Right ventricle myocardium superior (tissue), 1 donor: ENCODE data around the gene FBXL14. TPM values are rescaled to one million over a fixed set of nuclear protein-coding genes. Genes with fewer than 3 reads are reported as not detected.

Experiments used
- ATAC-seq: fragments of 200-7000 bp; cut with Tn5 transposase; one replicate; pipeline ENCODE4 v1.9.1; 2020; ENCODE audit warnings: mild to moderate bottlenecking; ENCODE audit not compliant: poor library complexity
- DNase-seq: peaks from one replicate; pipeline ENCODE4 v3.0.0-alpha.2; 2020
- intact Hi-C: fragments of 100-400 bp; cut with DNase I; formaldehyde crosslinking; loops from one replicate; pipeline ENCODE4 v1.11.2; 2022
- total RNA-seq: library from RNA; stranded (reverse); fragmentation: NEBNext Ultra II Directional; extraction: Animal tissue kit (Norgen Biotek cat#: 25700); gene quantifications from one replicate; pipeline ENCODE4 v1.2.1, GENCODE V29; 2021
- donor health status: DM: no; HTN: yes; CAD: no; lungs with severe emphysema.

FBXL14 gene
- total RNA-seq, 1 donor from 2014 or later: 7.0 TPM

GRCh38 chr12:1553536-1553935 is 40.8 kb downstream of the FBXL14 start:
- DNase-seq: no peak
- no peak for ATAC-seq

GRCh38 chr12:1552911-1553491 is 41.4 kb downstream of the FBXL14 start:
- ATAC-seq: no peak
- intact Hi-C loops: no loop called here
- DNase-seq: no peak

More at GRCh38 chr12:1553536-1553935, 40.8 kb downstream of the FBXL14 start:
- intact Hi-C loops: no loop called here

- intact Hi-C loops: no loop called here
- ATAC-seq (no peak), DNase-seq (no peak)
Observed at GRCh38 chr12:1552171-1552570, 42.2 kb downstream of the FBXL14 start.

- intact Hi-C loops: no loop called here
- DNase-seq (no peak), ATAC-seq (no peak)
Observed at GRCh38 chr12:1551496-1551895, 42.9 kb downstream of the FBXL14 start.

- DNase-seq (no peak), ATAC-seq (no peak)
- intact Hi-C loops: no loop called here
Observed at GRCh38 chr12:1546931-1547640, 47.3 kb downstream of the FBXL14 start.

- intact Hi-C loops: no loop called here
- peak; percentile 64 for ATAC-seq
- DNase-seq: peak; percentile 51
Observed at GRCh38 chr12:1544996-1545700, 49.2 kb downstream of the FBXL14 start.

- ATAC-seq (no peak), DNase-seq (no peak)
- intact Hi-C loops: no loop called here
Observed at GRCh38 chr12:1542599-1542998, 51.8 kb downstream of the FBXL14 start.

- intact Hi-C loops: no loop called here
- DNase-seq (no peak), ATAC-seq (no peak)
Observed at GRCh38 chr12:1540690-1541089, 53.7 kb downstream of the FBXL14 start.

GRCh38 chr12:1539135-1539534 is 55.2 kb downstream of the FBXL14 start:
- DNase-seq (no peak), ATAC-seq (no peak)
- intact Hi-C loops: no loop called here

GRCh38 chr12:1536817-1537216 is 57.6 kb downstream of the FBXL14 start:
- DNase-seq (no peak), ATAC-seq (no peak)
- intact Hi-C loops: no loop called here

GRCh38 chr12:1534748-1535147 is 59.6 kb downstream of the FBXL14 start:
- intact Hi-C loops: no loop called here
- no peak for ATAC-seq
- DNase-seq: no peak

- DNase-seq (no peak), ATAC-seq (no peak)
- intact Hi-C loops: no loop called here
Observed at GRCh38 chr12:1533602-1534304, 60.6 kb downstream of the FBXL14 start.

GRCh38 chr12:1533205-1533601 is 61.2 kb downstream of the FBXL14 start:
- DNase-seq: no peak
- no peak for ATAC-seq
- intact Hi-C loops: no loop called here

GRCh38 chr12:1532375-1533165 is 61.8 kb downstream of the FBXL14 start:
- intact Hi-C loops: no loop called here
- DNase-seq (no peak), ATAC-seq (no peak)

- DNase-seq (no peak), ATAC-seq (no peak)
- intact Hi-C loops: no loop called here
Observed at GRCh38 chr12:1531654-1532374, 62.6 kb downstream of the FBXL14 start.

GRCh38 chr12:1531153-1531653 is 63.2 kb downstream of the FBXL14 start:
- intact Hi-C loops: no loop called here
- DNase-seq: no peak
- peak; percentile 39 for ATAC-seq

- ATAC-seq: no peak
- DNase-seq: no peak
Observed at GRCh38 chr12:1530592-1531152, 63.7 kb downstream of the FBXL14 start.

More at GRCh38 chr12:1530592-1531152, 63.7 kb downstream of the FBXL14 start:
- intact Hi-C loops: no loop called here
